BLaER1 treated with 17β-estradiol and CSF1 and Interleukin-3, amounts not matched to agents 10 nM and 100 nM (cell line): ENCODE data around the gene ERBB2.
"Not testable (repeated sequence)": the region's sequence is repeated elsewhere in the genome, so short reads cannot be mapped to it uniquely, and the experiment has no call there.

Experiments
- H3K27ac ChIP-seq, 11 experiments: shearing (Covaris generic); formaldehyde crosslinking; 2 replicates each; pipeline ENCODE4 v1.8.1; 2022
- H3K27me3 ChIP-seq, 11 experiments: shearing (Covaris generic); formaldehyde crosslinking; 2 replicates each; pipeline ENCODE4 v1.8.1; 2022
- H3K36me3 ChIP-seq, 11 experiments: shearing (Covaris generic); formaldehyde crosslinking; 2 replicates each; pipeline ENCODE4 v1.8.1; 2022
- H3K4me1 ChIP-seq, 10 experiments: shearing (Covaris generic); formaldehyde crosslinking; 2 replicates each; pipeline ENCODE4 v1.8.1; 2022
- H3K4me2 ChIP-seq, 11 experiments: shearing (Covaris generic); formaldehyde crosslinking; 2 replicates each; pipeline ENCODE4 v1.8.1; 2022
- H3K4me3 ChIP-seq, 10 experiments: shearing (Covaris generic); formaldehyde crosslinking; 2 replicates each; pipeline ENCODE4 v1.8.1; 2022
- H3K9ac ChIP-seq, 11 experiments: shearing (Covaris generic); formaldehyde crosslinking; 2 replicates each; pipeline ENCODE4 v1.8.1; 2022
- H3K9me3 ChIP-seq, 11 experiments: shearing (Covaris generic); formaldehyde crosslinking; replicated peaks in 1 of 11; 2 replicates each; pipeline ENCODE4 v1.8.1; 2022
- H4K20me1 ChIP-seq, 11 experiments: shearing (Covaris generic); formaldehyde crosslinking; 2 replicates each; pipeline ENCODE4 v1.8.1; 2022
- Cebpa-rat ChIP-seq, 11 experiments: shearing (Covaris generic); IDR thresholded peaks; 2 replicates each; pipeline ENCODE4 v1.8.1; 2022

The ERBB2 gene

DNA sequence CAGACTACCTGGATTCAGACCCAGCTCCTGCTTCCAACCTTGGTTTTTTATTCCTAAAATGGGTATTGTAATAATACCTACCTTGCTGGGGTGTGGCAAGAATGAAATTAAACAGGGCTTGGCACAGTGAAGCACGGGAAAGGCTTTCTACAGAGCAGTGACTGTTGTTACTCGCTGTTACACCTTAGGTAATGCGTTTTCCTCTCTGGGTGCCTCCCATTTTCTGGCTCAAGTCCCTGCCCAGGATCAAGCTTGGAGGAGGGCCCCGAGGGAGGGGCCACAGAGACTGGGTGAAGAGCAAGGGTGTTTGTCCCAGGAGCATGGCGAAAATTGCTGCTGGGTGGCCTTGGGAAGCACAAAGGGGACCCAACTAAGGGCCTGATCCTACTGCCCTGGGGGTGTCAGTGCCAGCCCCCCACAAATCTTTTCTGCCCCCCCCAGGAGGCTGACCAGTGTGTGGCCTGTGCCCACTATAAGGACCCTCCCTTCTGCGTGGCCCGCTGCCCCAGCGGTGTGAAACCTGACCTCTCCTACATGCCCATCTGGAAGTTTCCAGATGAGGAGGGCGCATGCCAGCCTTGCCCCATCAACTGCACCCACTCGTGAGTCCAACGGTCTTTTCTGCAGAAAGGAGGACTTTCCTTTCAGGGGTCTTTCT is 17.1 kb downstream of the ERBB2 start:
- Histone ChIP-seq H4K20me1 (no peaks in the 10 kb centered on the region; a peak in 1 of 22 replicates), H3K4me3 (no peak overlapping the region), H3K36me3 (no peaks in the 10 kb centered on the region), H3K27me3 (no peaks in the 10 kb centered on the region), H3K4me2 (peak overlapping the region in 7 of 11 experiments; percentile 3 to 55 (median 40); a peak in 12 of 22 replicates), H3K4me1 (peaks cover 0 to 34% (median 23%) of the 10 kb centered on the region in 10 experiments; a peak in 14 of 20 replicates), H3K9ac (peak overlapping the region in 2 of 11 experiments; percentile 4 to 18; a peak in 1 of 22 replicates), H3K27ac (no peak overlapping the region), H3K9me3 (no peaks in the 10 kb centered on the region)
- TF ChIP-seq Cebpa-rat (IDR thresholded peaks at IDR 0.05) = no peak

DNA sequence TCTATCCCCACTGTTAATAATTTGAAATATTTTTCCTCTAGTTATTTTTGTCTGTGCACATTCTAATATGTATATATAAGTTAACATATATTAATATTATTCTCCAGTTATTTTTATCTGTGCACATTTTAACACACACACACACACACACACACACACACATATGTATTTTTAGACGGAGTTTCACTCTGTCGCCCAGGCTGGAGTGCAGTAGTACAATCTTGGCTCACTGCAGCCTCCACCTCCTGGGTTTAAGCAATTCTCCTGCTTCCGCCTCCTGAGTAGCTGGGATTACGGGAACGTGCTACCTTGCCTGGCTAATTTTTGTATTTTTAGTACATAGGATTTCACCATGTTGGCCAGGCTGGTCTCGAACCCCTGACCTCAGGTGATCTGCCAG is 17.8 kb downstream of the ERBB2 start:
- Histone ChIP-seq H3K4me2 (peak overlapping the region in 3 of 11 experiments; percentile 30 to 47 (median 40); a peak in 3 of 22 replicates), H3K9ac (no peak overlapping the region), H3K27ac (no peak overlapping the region), H3K27me3 (no peaks in the 10 kb centered on the region), H3K4me1 (peaks cover 0 to 28% (median 17%) of the 10 kb centered on the region in 10 experiments; a peak in 10 of 20 replicates), H3K36me3 (no peaks in the 10 kb centered on the region), H4K20me1 (no peaks in the 10 kb centered on the region; a peak in 1 of 22 replicates), H3K4me3 (no peak overlapping the region), H3K9me3 (no peaks in the 10 kb centered on the region)
- TF ChIP-seq Cebpa-rat (IDR thresholded peaks at IDR 0.05) = no peak

DNA sequence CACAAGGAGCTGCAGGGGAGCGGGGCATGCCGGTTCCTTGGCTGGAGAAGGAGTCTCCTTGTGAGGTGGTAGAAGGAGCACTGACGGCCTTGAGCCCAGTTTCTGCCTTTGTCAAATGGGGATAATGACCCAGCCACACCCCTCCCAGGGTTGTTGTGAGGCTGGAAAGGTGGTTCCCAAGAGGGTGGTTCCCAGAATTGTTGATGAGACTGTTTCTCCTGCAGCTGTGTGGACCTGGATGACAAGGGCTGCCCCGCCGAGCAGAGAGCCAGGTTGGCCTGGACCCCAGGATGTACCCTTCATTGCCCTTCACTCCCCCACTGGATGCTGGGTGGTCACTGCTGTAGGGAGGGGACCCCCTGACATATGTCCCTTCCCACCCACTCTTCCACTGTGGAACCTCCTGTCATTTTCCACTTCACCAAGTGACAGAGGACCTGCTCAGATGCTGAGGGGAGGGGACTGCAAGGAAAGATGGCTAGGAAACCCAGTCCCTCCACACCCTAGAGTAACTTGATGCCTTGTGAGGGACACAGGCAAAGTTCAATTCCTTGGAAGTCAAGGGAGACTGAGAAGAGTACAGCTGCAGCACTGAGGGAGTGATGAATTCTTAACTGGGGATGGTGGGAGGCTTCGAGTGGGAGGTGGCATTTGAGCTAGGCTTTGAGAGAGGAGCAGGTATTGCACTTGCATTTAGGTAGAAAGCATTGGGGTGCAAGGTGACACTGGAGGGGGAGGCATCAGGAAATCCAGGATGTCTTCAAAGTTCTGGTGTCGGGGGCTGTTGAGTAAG is 19.9 kb downstream of the ERBB2 start:
- no peak overlapping the region for H3K4me2 ChIP-seq
- H3K36me3 ChIP-seq = no peaks in the 10 kb centered on the region
- H3K4me3 ChIP-seq = no peak overlapping the region
- H3K9ac ChIP-seq = no peak overlapping the region
- no peak overlapping the region for H3K27ac ChIP-seq
- H4K20me1 ChIP-seq = no peaks in the 10 kb centered on the region; a peak in 1 of 22 replicates
- H3K4me1 ChIP-seq = peaks cover 0 to 24% (median 14%) of the 10 kb centered on the region in 10 experiments; a peak in 9 of 20 replicates
- H3K27me3 ChIP-seq = no peaks in the 10 kb centered on the region
- H3K9me3 ChIP-seq = no peaks in the 10 kb centered on the region
- no peak for TF ChIP-seq Cebpa-rat (IDR thresholded peaks at IDR 0.05)

DNA sequence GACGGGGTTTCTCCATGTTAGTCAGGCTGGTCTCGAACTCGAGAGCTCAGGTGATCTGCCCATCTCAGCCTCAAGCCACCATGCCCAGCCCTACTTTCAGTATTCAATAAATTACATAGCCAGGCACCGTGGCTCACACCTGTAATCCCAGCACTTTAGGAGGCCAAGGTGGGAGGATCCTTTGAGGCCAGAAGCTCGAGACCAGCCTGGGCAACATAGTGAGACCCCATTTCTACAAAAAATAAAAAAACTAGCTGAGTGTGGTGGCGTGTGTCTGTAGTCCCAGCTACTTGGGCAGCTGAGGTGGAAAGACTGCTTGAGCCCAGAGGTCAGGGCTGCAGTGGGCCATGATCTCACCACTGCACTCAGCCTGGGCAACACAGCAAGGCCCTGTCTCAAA is 22.2 kb downstream of the ERBB2 start:
- peaks cover 0 to 9% (median 0%) of the 10 kb centered on the region in 11 experiments; a peak in 2 of 22 replicates for H4K20me1 ChIP-seq
- H3K4me1 ChIP-seq = peaks cover 0 to 27% (median 11%) of the 10 kb centered on the region in 10 experiments; a peak in 13 of 20 replicates
- H3K9ac ChIP-seq = no peak overlapping the region
- no peak overlapping the region for H3K27ac ChIP-seq
- TF ChIP-seq Cebpa-rat (IDR thresholded peaks at IDR 0.05) = no peak
- H3K36me3 ChIP-seq = peaks cover 0 to 11% (median 0%) of the 10 kb centered on the region in 11 experiments; a peak in 6 of 22 replicates
- no peaks in the 10 kb centered on the region for H3K27me3 ChIP-seq
- H3K4me3 ChIP-seq = no peak overlapping the region
- H3K4me2 ChIP-seq = no peak overlapping the region
- H3K9me3 ChIP-seq = no peaks in the 10 kb centered on the region

DNA sequence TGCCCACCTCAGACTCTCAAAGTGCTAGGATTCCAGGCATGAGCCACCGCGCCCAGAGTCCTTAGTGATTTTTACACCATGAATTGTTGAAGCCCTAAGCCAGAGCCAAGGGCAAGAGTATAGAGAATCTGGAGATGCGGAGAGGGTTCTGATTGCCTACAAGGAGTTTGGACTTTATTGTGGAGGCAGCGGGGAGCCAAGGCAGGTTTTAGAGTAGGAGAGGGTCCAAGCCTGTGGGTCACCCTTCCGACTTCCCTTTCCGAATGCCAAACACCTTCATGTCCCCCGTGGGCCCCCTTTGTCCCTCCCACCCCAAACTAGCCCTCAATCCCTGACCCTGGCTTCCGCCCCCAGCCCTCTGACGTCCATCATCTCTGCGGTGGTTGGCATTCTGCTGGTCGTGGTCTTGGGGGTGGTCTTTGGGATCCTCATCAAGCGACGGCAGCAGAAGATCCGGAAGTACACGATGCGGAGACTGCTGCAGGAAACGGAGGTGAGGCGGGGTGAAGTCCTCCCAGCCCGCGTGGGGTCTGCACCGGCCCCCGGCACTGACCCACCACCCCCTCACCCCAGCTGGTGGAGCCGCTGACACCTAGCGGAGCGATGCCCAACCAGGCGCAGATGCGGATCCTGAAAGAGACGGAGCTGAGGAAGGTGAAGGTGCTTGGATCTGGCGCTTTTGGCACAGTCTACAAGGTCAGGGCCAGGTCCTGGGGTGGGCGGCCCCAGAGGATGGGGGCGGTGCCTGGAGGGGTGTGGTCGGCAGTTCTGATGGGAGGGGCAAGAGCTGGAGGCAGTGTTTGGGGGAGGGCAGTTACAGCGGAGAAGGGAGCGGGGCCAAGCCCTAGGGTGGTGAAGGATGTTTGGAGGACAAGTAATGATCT is 23.3 kb downstream of the ERBB2 start:
- no peaks in the 10 kb centered on the region for H3K27me3 ChIP-seq
- no peak overlapping the region for H3K9ac ChIP-seq
- no peak overlapping the region for H3K27ac ChIP-seq
- H3K9me3 ChIP-seq = no peaks in the 10 kb centered on the region
- H3K4me2 ChIP-seq = no peak overlapping the region
- H3K4me1 ChIP-seq = peaks cover 6 to 22% (median 12%) of the 10 kb centered on the region in 10 experiments; a peak in 15 of 20 replicates
- no peak for TF ChIP-seq Cebpa-rat (IDR thresholded peaks at IDR 0.05)
- H3K36me3 ChIP-seq = peaks cover 5 to 22% (median 9%) of the 10 kb centered on the region in 11 experiments; a peak in 20 of 22 replicates
- no peak overlapping the region for H3K4me3 ChIP-seq
- H4K20me1 ChIP-seq = peaks cover 0 to 13% (median 0%) of the 10 kb centered on the region in 11 experiments; a peak in 2 of 22 replicates

DNA sequence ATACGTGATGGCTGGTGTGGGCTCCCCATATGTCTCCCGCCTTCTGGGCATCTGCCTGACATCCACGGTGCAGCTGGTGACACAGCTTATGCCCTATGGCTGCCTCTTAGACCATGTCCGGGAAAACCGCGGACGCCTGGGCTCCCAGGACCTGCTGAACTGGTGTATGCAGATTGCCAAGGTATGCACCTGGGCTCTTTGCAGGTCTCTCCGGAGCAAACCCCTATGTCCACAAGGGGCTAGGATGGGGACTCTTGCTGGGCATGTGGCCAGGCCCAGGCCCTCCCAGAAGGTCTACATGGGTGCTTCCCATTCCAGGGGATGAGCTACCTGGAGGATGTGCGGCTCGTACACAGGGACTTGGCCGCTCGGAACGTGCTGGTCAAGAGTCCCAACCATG is 24.9 kb downstream of the ERBB2 start:
- no peak overlapping the region for H3K9ac ChIP-seq
- no peak for TF ChIP-seq Cebpa-rat (IDR thresholded peaks at IDR 0.05)
- H3K4me2 ChIP-seq = no peak overlapping the region
- no peaks in the 10 kb centered on the region for H3K9me3 ChIP-seq
- H3K27ac ChIP-seq = no peak overlapping the region
- H3K36me3 ChIP-seq = peaks cover 18 to 35% (median 21%) of the 10 kb centered on the region in 11 experiments
- H3K4me3 ChIP-seq = no peak overlapping the region
- H3K27me3 ChIP-seq = no peaks in the 10 kb centered on the region
- H3K4me1 ChIP-seq = peaks cover 17 to 33% (median 24%) of the 10 kb centered on the region in 10 experiments
- H4K20me1 ChIP-seq = peaks cover 0 to 15% (median 0%) of the 10 kb centered on the region in 11 experiments; a peak in 6 of 22 replicates

DNA sequence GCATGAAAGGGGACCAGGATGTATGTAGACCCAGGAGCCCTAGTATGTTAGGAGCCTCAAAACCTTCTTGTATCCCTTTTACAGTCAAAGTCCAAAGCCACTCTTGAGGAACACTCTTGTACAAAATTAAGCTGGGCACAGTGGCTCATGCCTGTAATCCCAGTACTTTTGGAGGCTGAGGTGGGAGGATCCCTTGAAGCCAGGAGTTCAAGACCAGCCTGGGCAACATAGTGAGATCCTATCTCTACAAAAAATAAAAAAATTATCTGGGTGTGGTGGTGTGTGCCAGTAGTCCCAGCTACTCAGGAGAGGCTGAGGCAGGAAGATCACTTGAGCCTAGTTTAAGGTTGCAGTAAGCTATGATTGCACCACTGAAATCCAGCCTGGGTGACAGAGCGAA is 26.1 kb downstream of the ERBB2 start:
- not testable (repeated sequence) for H3K27ac ChIP-seq, H3K9me3 ChIP-seq, H3K4me3 ChIP-seq, H3K9ac ChIP-seq, H3K27me3 ChIP-seq
- peaks cover 20 to 36% (median 28%) of the 10 kb centered on the region in 10 experiments for H3K4me1 ChIP-seq
- peaks cover 0 to 17% (median 0%) of the 10 kb centered on the region in 11 experiments; a peak in 6 of 22 replicates for H4K20me1 ChIP-seq
- H3K36me3 ChIP-seq = peaks cover 18 to 35% (median 21%) of the 10 kb centered on the region in 11 experiments
- peak overlapping the region in 3 of 11 experiments; percentile 22 to 40 (median 29); a peak in 5 of 22 replicates for H3K4me2 ChIP-seq

DNA sequence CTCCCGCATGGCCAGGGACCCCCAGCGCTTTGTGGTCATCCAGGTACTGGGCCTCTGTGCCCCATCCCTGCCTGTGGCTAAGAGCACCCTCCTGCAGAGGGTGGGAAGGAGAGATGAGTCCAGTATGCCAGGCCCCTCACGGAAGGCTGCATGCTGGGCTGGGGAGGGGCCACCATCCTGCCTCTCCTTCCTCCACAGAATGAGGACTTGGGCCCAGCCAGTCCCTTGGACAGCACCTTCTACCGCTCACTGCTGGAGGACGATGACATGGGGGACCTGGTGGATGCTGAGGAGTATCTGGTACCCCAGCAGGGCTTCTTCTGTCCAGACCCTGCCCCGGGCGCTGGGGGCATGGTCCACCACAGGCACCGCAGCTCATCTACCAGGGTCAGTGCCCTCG is 26.8 kb downstream of the ERBB2 start:
- Histone ChIP-seq H3K9me3 (no peaks in the 10 kb centered on the region), H3K4me1 (peaks cover 20 to 36% (median 28%) of the 10 kb centered on the region in 10 experiments), H4K20me1 (peaks cover 0 to 17% (median 0%) of the 10 kb centered on the region in 11 experiments; a peak in 6 of 22 replicates), H3K4me3 (no peak overlapping the region), H3K4me2 (peak overlapping the region in 7 of 11 experiments; percentile 22 to 40 (median 29); a peak in 11 of 22 replicates), H3K27ac (no peak overlapping the region), H3K9ac (peak overlapping the region in 1 of 11 experiments; percentile 20; a peak in 1 of 22 replicates), H3K36me3 (peaks cover 18 to 35% (median 21%) of the 10 kb centered on the region in 11 experiments), H3K27me3 (no peaks in the 10 kb centered on the region)
- TF ChIP-seq Cebpa-rat (IDR thresholded peaks at IDR 0.05) = no peak
